Fibroblast of skin of left quadriceps (primary cell): ENCODE results near the gene SURF6.
"Not testable (repeated sequence)": the region's sequence is repeated elsewhere in the genome, so short reads cannot be mapped to it uniquely, and the experiment has no call there.

ENCODE experiments used
- DNase-seq, 2 experiments: peaks; one replicate each; pipeline ENCODE4 v3.0.0-alpha.2; 2013; ENCODE audit warnings: low read depth in 2 of 2

Gene SURF6

GRCh38 chr9:133329306-133330156, 6.5 kb downstream of the SURF6 start:
- not testable (repeated sequence) for DNase-seq

- DNase-seq, result no peak
These were observed 8.0 kb downstream of the SURF6 start for GRCh38 chr9:133327834-133328484.

GRCh38 chr9:133327021-133327420, 9.0 kb downstream of the SURF6 start:
- not testable (repeated sequence) for DNase-seq

GRCh38 chr9:133323991-133324703, 11.8 kb downstream of the SURF6 start:
- DNase-seq, result no peak

- DNase-seq, result no peak
These were observed 12.8 kb downstream of the SURF6 start for GRCh38 chr9:133323211-133323610.

- no peak for DNase-seq
These were observed 13.3 kb downstream of the SURF6 start for GRCh38 chr9:133322701-133323100.

- DNase-seq, result no peak
These were observed 14.5 kb downstream of the SURF6 start for GRCh38 chr9:133321411-133321935.

GRCh38 chr9:133320421-133320881, 15.5 kb downstream of the SURF6 start:
- no peak for DNase-seq

GRCh38 chr9:133317551-133317950, 18.4 kb downstream of the SURF6 start:
- not testable (repeated sequence) for DNase-seq

GRCh38 chr9:133315997-133316396, 20.0 kb downstream of the SURF6 start:
- DNase-seq, result no peak

- DNase-seq, result no peak
These were observed 26.4 kb downstream of the SURF6 start for GRCh38 chr9:133309608-133310007.

- no peak for DNase-seq
These were observed 28.7 kb downstream of the SURF6 start for GRCh38 chr9:133307301-133307700.

GRCh38 chr9:133306242-133307204, 29.5 kb downstream of the SURF6 start:
- no peak for DNase-seq

- DNase-seq, result no peak
These were observed 30.3 kb downstream of the SURF6 start for GRCh38 chr9:133305731-133306130.

- DNase-seq, result no peak
These were observed 31.3 kb downstream of the SURF6 start for GRCh38 chr9:133304477-133305377.

GRCh38 chr9:133304158-133304470, 31.9 kb downstream of the SURF6 start:
- no peak for DNase-seq

- DNase-seq, result no peak
These were observed 32.5 kb downstream of the SURF6 start for GRCh38 chr9:133303266-133304157.

- no peak for DNase-seq
These were observed 34.4 kb downstream of the SURF6 start for GRCh38 chr9:133301253-133302230.
